MM.1S (cell line): ENCODE results near the gene CSN3.
A peak's percentile ranks its signal among the peaks of the same experiment; 100 is the strongest.

Experiments used
- DNase-seq: peaks from one replicate; pipeline ENCODE4 v3.0.0-alpha.2; 2015
- H2AFZ ChIP-seq: fragments of 300-600 bp; sonication (generic); 2 replicates; pipeline ENCODE4 v1.6.0; 2016; ENCODE audit warnings: antibody characterized with exemption, low read length
- H3F3A ChIP-seq: fragments of 300-600 bp; sonication (generic); 2 replicates; pipeline ENCODE4 v1.6.1; 2016; ENCODE audit warnings: mild to moderate bottlenecking, antibody characterized with exemption, low read length, moderate library complexity, mixed read lengths; ENCODE audit not compliant: insufficient read depth
- H3K27ac ChIP-seq: fragments of 300-600 bp; sonication (generic); 2 replicates; pipeline ENCODE4 v1.5.1; 2016; ENCODE audit warnings: mild to moderate bottlenecking, low read length
- H3K27me3 ChIP-seq: fragments of 300-600 bp; sonication (generic); replicated peaks from 2 replicates; pipeline ENCODE4 v1.6.0; 2016; ENCODE audit warnings: low read length; ENCODE audit not compliant: insufficient read depth
- H3K36me3 ChIP-seq: fragments of 300-600 bp; sonication (generic); replicated peaks from 2 replicates; pipeline ENCODE4 v1.6.1; 2016; ENCODE audit warnings: mild to moderate bottlenecking, low read length, mixed read lengths; ENCODE audit not compliant: insufficient read depth
- H3K4me1 ChIP-seq: fragments of 300-600 bp; sonication (generic); 2 replicates; pipeline ENCODE4 v1.6.1; 2016; ENCODE audit warnings: low read length, mixed read lengths
- H3K4me2 ChIP-seq: fragments of 300-600 bp; sonication (generic); 2 replicates; pipeline ENCODE4 v1.6.0; 2016; ENCODE audit warnings: low read depth, low read length
- H3K4me3 ChIP-seq: fragments of 300-600 bp; sonication (generic); 2 replicates; pipeline ENCODE4 v1.5.1; 2016; ENCODE audit warnings: low read length, mixed read lengths
- H3K79me2 ChIP-seq: fragments of 300-600 bp; sonication (generic); 2 replicates; pipeline ENCODE4 v1.6.1; 2016; ENCODE audit warnings: mixed run types, low read length, mixed read lengths
- H3K9ac ChIP-seq: fragments of 300-600 bp; sonication (generic); 2 replicates; pipeline ENCODE4 v1.6.1; 2016; ENCODE audit warnings: low read length, mixed read lengths
- H3K9me2 ChIP-seq: fragments of 300-600 bp; sonication (generic); replicated peaks from 2 replicates; pipeline ENCODE4 v1.6.1; 2016; ENCODE audit warnings: mild to moderate bottlenecking, low read length, mixed read lengths; ENCODE audit not compliant: insufficient read depth
- H3K9me3 ChIP-seq: fragments of 300-600 bp; sonication (generic); replicated peaks from 2 replicates; pipeline ENCODE4 v1.6.1; 2016; ENCODE audit warnings: mild to moderate bottlenecking, low read length, mixed read lengths; ENCODE audit not compliant: insufficient read depth
- H4K20me1 ChIP-seq: fragments of 300-600 bp; sonication (generic); 2 replicates; pipeline ENCODE4 v1.6.1; 2016; ENCODE audit warnings: mild to moderate bottlenecking, low read length, moderate library complexity, mixed read lengths; ENCODE audit not compliant: insufficient read depth
- EZH2 ChIP-seq: fragments of 300-600 bp; sonication (generic); optimal IDR thresholded peaks from 2 replicates; pipeline ENCODE3; 2017; ENCODE audit warnings: low read depth, mild to moderate bottlenecking, antibody characterized with exemption, low read length, mixed read lengths
- EZH2phosphoT487 ChIP-seq: fragments of 300-600 bp; sonication (generic); IDR thresholded peaks from 2 replicates; pipeline ENCODE4 v1.6.1; 2018; ENCODE audit warnings: antibody characterized with exemption, low read length
- TF ChIP-seq, protein P1 (sequence below): fragments of 300-600 bp; sonication (generic); IDR thresholded peaks from 2 replicates; pipeline ENCODE4 v1.5.1; 2016; ENCODE audit warnings: antibody characterized with exemption, low read length, mixed read lengths

CSN3 gene

GRCh38 chr4:70280567-70280966 is 38.2 kb downstream of the CSN3 start:
- H4K20me1 ChIP-seq = no peaks in the 10 kb centered on the region
- TF ChIP-seq, protein P1, sequence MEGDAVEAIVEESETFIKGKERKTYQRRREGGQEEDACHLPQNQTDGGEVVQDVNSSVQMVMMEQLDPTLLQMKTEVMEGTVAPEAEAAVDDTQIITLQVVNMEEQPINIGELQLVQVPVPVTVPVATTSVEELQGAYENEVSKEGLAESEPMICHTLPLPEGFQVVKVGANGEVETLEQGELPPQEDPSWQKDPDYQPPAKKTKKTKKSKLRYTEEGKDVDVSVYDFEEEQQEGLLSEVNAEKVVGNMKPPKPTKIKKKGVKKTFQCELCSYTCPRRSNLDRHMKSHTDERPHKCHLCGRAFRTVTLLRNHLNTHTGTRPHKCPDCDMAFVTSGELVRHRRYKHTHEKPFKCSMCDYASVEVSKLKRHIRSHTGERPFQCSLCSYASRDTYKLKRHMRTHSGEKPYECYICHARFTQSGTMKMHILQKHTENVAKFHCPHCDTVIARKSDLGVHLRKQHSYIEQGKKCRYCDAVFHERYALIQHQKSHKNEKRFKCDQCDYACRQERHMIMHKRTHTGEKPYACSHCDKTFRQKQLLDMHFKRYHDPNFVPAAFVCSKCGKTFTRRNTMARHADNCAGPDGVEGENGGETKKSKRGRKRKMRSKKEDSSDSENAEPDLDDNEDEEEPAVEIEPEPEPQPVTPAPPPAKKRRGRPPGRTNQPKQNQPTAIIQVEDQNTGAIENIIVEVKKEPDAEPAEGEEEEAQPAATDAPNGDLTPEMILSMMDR = no peak
- TF ChIP-seq EZH2phosphoT487 (no peak), EZH2 (no peak)
- no peaks in the 10 kb centered on the region for H3K4me1 ChIP-seq
- no peaks in the 10 kb centered on the region for H3K36me3 ChIP-seq
- no peaks in the 10 kb centered on the region for H3F3A ChIP-seq
- DNase-seq = no peak
- H3K27me3 ChIP-seq = no peaks in the 10 kb centered on the region
- no peaks in the 10 kb centered on the region for H3K9me2 ChIP-seq
- no peak overlapping the region for H3K9ac ChIP-seq
- no peak overlapping the region for H3K4me2 ChIP-seq
- no peak overlapping the region for H2AFZ ChIP-seq
- H3K4me3 ChIP-seq = no peak overlapping the region
- H3K9me3 ChIP-seq = no peaks in the 10 kb centered on the region
- no peaks in the 10 kb centered on the region for H3K79me2 ChIP-seq
- H3K27ac ChIP-seq = no peak overlapping the region

GRCh38 chr4:70288651-70289050 is 46.3 kb downstream of the CSN3 start:
- Histone ChIP-seq H3K4me1 (peaks cover 9% of the 10 kb centered on the region; the same call in 1 of the 2 replicates), H2AFZ (no peak overlapping the region), H3K9ac (no peak overlapping the region), H3K36me3 (no peaks in the 10 kb centered on the region), H3K79me2 (no peaks in the 10 kb centered on the region), H4K20me1 (no peaks in the 10 kb centered on the region), H3K4me2 (no peak overlapping the region), H3F3A (no peaks in the 10 kb centered on the region), H3K9me3 (no peaks in the 10 kb centered on the region), H3K27ac (no peak overlapping the region), H3K9me2 (no peaks in the 10 kb centered on the region), H3K4me3 (no peak overlapping the region), H3K27me3 (no peaks in the 10 kb centered on the region)
- TF ChIP-seq, protein P1 = no peak
- no peak for TF ChIP-seq EZH2phosphoT487
- no peak for TF ChIP-seq EZH2
- DNase-seq = no peak

DNA sequence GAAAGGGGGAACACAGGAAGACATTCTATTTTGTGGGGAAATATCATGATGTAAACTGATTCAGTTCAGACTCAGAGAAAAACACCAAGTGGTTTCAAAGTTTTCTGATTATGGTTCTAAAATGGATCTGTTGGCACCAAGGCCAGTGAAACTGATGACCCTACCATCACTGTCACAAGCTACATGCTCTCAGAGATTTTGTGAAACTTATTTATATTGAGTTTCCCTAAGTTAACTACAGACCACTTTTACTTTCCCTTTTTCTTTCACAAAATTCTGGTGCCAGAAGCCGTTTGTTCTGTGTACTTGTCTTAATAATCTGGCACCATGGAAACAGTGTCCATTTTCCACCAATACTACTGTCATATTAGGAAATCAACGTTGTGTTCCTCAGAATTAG is 48.9 kb downstream of the CSN3 start:
- peaks cover 23% of the 10 kb centered on the region for H3K4me1 ChIP-seq
- no peaks in the 10 kb centered on the region for H4K20me1 ChIP-seq
- H3K27me3 ChIP-seq = no peaks in the 10 kb centered on the region
- no peak overlapping the region for H2AFZ ChIP-seq
- H3K4me2 ChIP-seq = peak overlapping the region; percentile 36
- H3K9me2 ChIP-seq = no peaks in the 10 kb centered on the region
- no peak overlapping the region for H3K4me3 ChIP-seq
- no peaks in the 10 kb centered on the region for H3K9me3 ChIP-seq
- no peaks in the 10 kb centered on the region for H3K79me2 ChIP-seq
- H3K9ac ChIP-seq = no peak overlapping the region
- TF ChIP-seq EZH2 = no peak
- TF ChIP-seq, protein P1 = no peak
- no peak for TF ChIP-seq EZH2phosphoT487
- no peaks in the 10 kb centered on the region for H3F3A ChIP-seq
- DNase-seq = peak; percentile 55
- no peaks in the 10 kb centered on the region for H3K36me3 ChIP-seq
- H3K27ac ChIP-seq = no peak overlapping the region
